Gastrocnemius medialis (tissue), 4 donors: Measurements from ENCODE around the gene CLMN.

Source experiments
- POLR2A ChIP-seq, 2 donors: fragments of 450-650 bp; IDR thresholded peaks; one replicate each; pipeline ENCODE4 v1.6.1; 2017; ENCODE audit warnings: antibody characterized with exemption in 2 of 2, mild to moderate bottlenecking in 2 of 2, moderate library complexity in 2 of 2
- TF ChIP-seq, protein P1 (sequence below), 5 experiments: fragments of 450-650 bp in 3 of 5; fragments of 200-600 bp in 2 of 5; sonication (generic) in 2 of 5; IDR thresholded peaks in 4 of 5; conservative IDR thresholded peaks in 1 of 5; 1 replicate in 4 of 5; 2 replicates in 1 of 5; pipeline ENCODE4 v1.5.1; 2016 to 2019; ENCODE audit warnings: antibody characterized with exemption in 5 of 5, mild to moderate bottlenecking in 3 of 5, moderate library complexity in 3 of 5

DNA sequence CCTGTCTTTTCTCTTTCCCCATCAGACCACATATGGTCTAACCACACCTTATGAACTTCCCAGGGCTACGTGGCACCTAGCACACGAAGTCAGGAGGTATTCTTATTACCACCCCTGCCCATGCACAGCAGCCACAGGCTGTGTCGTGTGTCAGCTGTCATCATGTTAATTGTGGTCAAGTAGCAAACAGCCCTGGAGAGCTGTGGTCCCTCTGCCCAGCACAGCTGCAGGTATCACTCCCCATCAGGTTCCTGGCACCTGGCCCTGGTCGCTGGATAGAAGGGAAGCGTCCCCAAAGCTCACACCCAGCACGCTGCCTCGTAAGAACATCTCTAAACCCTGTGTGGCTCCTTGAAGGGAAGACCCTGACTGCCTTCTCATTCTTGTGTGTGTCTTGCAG lies 45.4 kb downstream of the CLMN start:
- TF ChIP-seq, protein P1, sequence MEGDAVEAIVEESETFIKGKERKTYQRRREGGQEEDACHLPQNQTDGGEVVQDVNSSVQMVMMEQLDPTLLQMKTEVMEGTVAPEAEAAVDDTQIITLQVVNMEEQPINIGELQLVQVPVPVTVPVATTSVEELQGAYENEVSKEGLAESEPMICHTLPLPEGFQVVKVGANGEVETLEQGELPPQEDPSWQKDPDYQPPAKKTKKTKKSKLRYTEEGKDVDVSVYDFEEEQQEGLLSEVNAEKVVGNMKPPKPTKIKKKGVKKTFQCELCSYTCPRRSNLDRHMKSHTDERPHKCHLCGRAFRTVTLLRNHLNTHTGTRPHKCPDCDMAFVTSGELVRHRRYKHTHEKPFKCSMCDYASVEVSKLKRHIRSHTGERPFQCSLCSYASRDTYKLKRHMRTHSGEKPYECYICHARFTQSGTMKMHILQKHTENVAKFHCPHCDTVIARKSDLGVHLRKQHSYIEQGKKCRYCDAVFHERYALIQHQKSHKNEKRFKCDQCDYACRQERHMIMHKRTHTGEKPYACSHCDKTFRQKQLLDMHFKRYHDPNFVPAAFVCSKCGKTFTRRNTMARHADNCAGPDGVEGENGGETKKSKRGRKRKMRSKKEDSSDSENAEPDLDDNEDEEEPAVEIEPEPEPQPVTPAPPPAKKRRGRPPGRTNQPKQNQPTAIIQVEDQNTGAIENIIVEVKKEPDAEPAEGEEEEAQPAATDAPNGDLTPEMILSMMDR (IDR thresholded peaks at IDR 0.05 in 4 of 5, conservative IDR thresholded peaks at IDR 0.05 in 1 of 5) = no peak
- TF ChIP-seq POLR2A (IDR thresholded peaks at IDR 0.05) = no peak
